Measurements from ENCODE around the gene CD74. TPM values are rescaled to one million over a fixed set of nuclear protein-coding genes. Genes with fewer than 3 reads are reported as not detected.

CD74 gene
- total RNA-seq, 1 donor from 2014 or later: 5,323 TPM

DNA sequence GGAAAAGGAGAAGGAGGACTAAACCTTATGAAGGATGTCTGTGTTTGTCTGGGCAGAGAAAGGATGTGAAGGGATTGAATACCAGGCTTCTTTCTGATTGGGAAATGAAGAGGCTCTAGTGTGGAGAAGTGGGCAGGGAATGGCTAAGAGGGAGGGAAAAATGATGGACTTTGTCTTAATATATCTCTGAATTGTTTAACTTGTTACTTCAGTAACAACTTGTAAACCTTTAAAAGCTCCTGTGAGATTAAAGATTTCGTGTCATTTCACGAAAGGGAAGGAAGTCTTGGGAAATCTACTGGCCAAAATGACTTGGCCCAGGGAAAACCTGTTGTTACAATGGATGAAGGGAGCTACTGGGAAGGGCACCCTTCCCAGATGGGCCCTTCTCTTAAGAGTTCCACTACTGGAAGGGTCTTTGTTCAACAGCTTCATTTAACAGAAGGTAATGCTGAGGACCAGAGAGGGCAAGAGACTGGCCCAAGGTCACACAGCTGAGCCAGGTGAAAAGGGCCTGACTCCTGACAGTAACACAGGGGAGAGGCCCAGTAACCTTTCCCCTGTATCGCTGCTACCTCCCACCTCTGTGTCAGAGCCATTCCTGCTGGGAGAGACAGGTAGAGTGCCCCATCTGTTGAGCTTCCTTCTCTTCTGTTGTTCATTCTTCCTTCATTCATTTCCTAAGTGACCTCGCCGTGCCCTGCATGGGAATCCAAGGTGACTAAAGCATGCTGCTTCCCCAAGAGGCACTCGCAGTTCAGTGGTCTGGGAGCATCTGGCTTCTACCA, 60.3 kb downstream of the CD74 start:
- POLR2A ChIA-PET: no interaction called here
- intact Hi-C loops (cut with micrococcal nuclease): loop anchor here (10.0 kb wide), 1 partner anchor 518 kb away; no protein-coding TSS in a partner anchor
- Mint-ChIP-seq H3K36me3 (ENCODE audit: low read depth) (no peaks in the 10 kb centered on the region), H3K4me3 (no peak overlapping the region), H3K4me1 (peaks cover 17% of the 10 kb centered on the region), H3K27ac (no peak overlapping the region), H3K9me3 (no peaks in the 10 kb centered on the region), H3K27me3 (no peaks in the 10 kb centered on the region)
- TF ChIP-seq, protein P1, sequence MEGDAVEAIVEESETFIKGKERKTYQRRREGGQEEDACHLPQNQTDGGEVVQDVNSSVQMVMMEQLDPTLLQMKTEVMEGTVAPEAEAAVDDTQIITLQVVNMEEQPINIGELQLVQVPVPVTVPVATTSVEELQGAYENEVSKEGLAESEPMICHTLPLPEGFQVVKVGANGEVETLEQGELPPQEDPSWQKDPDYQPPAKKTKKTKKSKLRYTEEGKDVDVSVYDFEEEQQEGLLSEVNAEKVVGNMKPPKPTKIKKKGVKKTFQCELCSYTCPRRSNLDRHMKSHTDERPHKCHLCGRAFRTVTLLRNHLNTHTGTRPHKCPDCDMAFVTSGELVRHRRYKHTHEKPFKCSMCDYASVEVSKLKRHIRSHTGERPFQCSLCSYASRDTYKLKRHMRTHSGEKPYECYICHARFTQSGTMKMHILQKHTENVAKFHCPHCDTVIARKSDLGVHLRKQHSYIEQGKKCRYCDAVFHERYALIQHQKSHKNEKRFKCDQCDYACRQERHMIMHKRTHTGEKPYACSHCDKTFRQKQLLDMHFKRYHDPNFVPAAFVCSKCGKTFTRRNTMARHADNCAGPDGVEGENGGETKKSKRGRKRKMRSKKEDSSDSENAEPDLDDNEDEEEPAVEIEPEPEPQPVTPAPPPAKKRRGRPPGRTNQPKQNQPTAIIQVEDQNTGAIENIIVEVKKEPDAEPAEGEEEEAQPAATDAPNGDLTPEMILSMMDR (IDR thresholded peaks at IDR 0.05): no peak
- DNase-seq (no peak), ATAC-seq (ENCODE audit: low read depth) (no peak)
- CTCF ChIA-PET: interaction anchor here (0.7 kb wide), 1 partner anchor 9 kb away, joined by 3 read pairs; no protein-coding TSS in a partner anchor

Other genes starting within 250 kb of the CD74 start
- gene CDX1, start 246.1 kb downstream of the CD74 start, total RNA-seq: not detected in 2 replicates
- gene SLC6A7, start 222.8 kb downstream of the CD74 start, total RNA-seq: not detected in 2 replicates
- gene CAMK2A, start 123.1 kb downstream of the CD74 start, total RNA-seq: not detected in 2 replicates
- not detected in 2 replicates for gene ARSI, start 110.0 kb downstream of the CD74 start, total RNA-seq
- 74.7 and 76.1 TPM in 2 replicates for gene TCOF1, start 55.2 kb downstream of the CD74 start, total RNA-seq
- 4,086 and 4,865 TPM in 2 replicates for gene RPS14, start 36.8 kb upstream of the CD74 start, total RNA-seq
- 5.7 and 8.1 TPM in 2 replicates for gene NDST1, start 95.2 kb upstream of the CD74 start, total RNA-seq
- gene SYNPO, start 227.8 kb upstream of the CD74 start, total RNA-seq: 49.2 and 49.3 TPM in 2 replicates
- gene MYOZ3, start 248.3 kb upstream of the CD74 start, total RNA-seq: 0.18 TPM in 1 of 2 replicates, not detected in the other